ENCODE measurements around the gene COQ4. TPM values are rescaled to one million over a fixed set of nuclear protein-coding genes. Genes with fewer than 3 reads are reported as not detected.

COQ4 gene
- polyA plus RNA-seq, 1 of the 3 experiments (the other 2 are of a cell fraction), result 57.2 TPM

DNA sequence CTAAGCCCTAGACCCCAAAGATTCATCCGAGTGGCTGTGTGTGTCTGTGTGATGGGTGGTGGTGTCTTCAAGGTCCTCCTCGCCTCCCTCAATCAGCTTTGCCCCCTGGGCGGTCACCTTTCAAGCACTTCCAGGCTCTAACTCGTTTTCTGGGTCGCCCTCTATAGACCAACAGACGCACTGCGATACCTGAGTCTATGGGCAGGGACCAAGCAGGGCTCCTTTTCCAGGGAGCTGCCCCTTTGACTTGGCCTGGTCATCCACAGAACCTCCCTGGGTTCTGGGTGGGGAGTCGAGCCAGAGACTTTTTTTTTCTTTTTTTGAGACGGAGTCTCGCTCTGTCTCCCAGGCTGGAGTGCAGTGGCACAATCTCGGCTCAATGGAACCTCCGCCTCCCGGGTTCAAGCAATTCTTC is 18.8 kb downstream of the COQ4 start:
- H3K27me3 ChIP-seq (ENCODE audit: insufficient read depth), result no peaks in the 10 kb centered on the region
- H3F3A ChIP-seq (replicated peaks; ENCODE audit: insufficient read depth), result peaks cover 15% of the 10 kb centered on the region
- peak; percentile 66 for TF ChIP-seq CTCF (IDR thresholded peaks at IDR 0.05)
- no peak for TF ChIP-seq TCF12 (IDR thresholded peaks at IDR 0.05)
- TF ChIP-seq CHD2 (IDR thresholded peaks at IDR 0.05; ENCODE audit: low read length, partially characterized antibody), result no peak
- peak; percentile 58 for TF ChIP-seq SMC3 (IDR thresholded peaks at IDR 0.05; ENCODE audit: low read depth, low read length)
- TF ChIP-seq POLR2AphosphoS5 (IDR thresholded peaks at IDR 0.05; ENCODE audit: low read depth, low read length), result no peak
- TF ChIP-seq PBX3 (IDR thresholded peaks at IDR 0.05), result no peak
- peak; percentile 64 for TF ChIP-seq RAD21 (IDR thresholded peaks at IDR 0.05; ENCODE audit: low read length)
- no peak for TF ChIP-seq USF1 (IDR thresholded peaks at IDR 0.05; ENCODE audit: borderline replicate concordance, low read depth)
- DNase-seq, result peak; percentile 84
- peaks cover 19% of the 10 kb centered on the region; the same call in 1 of the 2 replicates for H3K79me2 ChIP-seq (ENCODE audit: insufficient read depth)
- peak overlapping the region; percentile 73 to 89 for H3K4me3 ChIP-seq (ENCODE audit: low read depth in 2 of 2, low read length in 1 of 2)
- peak overlapping the region; percentile 85; the same call in 1 of the 2 replicates for H2AFZ ChIP-seq (ENCODE audit: low read depth)
- H3K4me2 ChIP-seq, result peak overlapping the region; percentile 99
- no peaks in the 10 kb centered on the region for H3K9me3 ChIP-seq
- peaks cover 0 to 6% of the 10 kb centered on the region in 2 experiments; a peak in 1 of 4 replicates for H3K4me1 ChIP-seq (ENCODE audit: control insufficient read depth in 1 of 2, insufficient read depth in 2 of 2, low read depth in 1 of 2, low read length in 1 of 2)
- 0 out of 2 replicates have a peak, but pooled peaks cover 3% of the 10 kb centered on the region for H4K20me1 ChIP-seq (ENCODE audit: insufficient read depth)
- peak overlapping the region in 1 of 2 experiments; percentile 20; a peak in 2 of 4 replicates for H3K27ac ChIP-seq (ENCODE audit: low read depth in 2 of 2, low read length in 1 of 2)
- CTCF ChIA-PET, result interaction anchor here (0.6 to 2.1 kb wide), 48 partner anchors 8 to 361 kb away, joined by 3 to 80 read pairs (median 4); partner anchors contain the start of genes COQ4, DNM1, PKN3 and SWI5
- H3K9ac ChIP-seq, result peak overlapping the region; percentile 64
- peaks cover 22 to 24% of the 10 kb centered on the region in 2 experiments for H3K36me3 ChIP-seq (replicated peaks in 1 of 2; ENCODE audit: control insufficient read depth in 1 of 2, insufficient read depth in 2 of 2, low read length in 1 of 2)
- POLR2A ChIA-PET, result interaction anchor here (0.7 to 1.3 kb wide), 3 partner anchors 9 to 30 kb away, joined by 3 to 4 read pairs (median 3); partner anchors contain the start of gene URM1
- H3K9me2 ChIP-seq, result no peaks in the 10 kb centered on the region
- WGBS (ENCODE audit: low lambda C conversion rate), result 38% methylated on average over 12 of the region's 13 CpGs

DNA sequence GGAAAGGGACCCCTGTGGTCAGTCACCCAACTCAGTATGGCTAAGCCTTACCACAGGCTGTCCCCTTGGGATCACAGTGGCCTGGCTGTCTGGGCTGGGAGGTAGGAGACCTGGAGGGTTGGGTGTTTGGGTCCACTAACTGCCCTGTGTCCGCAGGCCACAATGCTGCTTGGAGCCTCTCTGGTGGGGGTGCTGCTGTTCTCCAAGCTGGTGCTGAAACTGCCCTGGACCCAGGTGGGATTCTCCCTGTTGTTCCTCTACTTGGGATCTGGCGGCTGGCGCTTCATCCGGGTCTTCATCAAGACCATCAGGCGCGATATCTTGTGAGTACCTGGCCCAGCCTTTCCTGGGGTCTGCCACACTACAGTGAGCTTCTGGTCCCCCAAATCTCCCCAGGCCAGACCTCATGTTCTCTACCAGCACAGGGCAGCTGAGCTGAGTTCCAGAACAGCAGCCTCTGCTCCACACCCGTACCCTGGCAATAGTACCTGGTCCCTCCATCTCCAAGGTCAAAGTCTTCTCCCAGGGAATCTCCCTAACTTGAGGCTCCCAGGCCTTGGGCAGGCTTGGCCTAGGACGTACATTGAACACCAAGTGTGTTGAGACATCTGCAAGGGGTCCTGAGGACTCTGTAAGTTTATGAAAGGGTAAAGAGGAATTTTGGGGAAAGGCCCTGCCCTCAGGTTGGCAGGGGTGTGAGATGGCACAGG is 20.5 kb downstream of the COQ4 start:
- Histone ChIP-seq H3K79me2 (ENCODE audit: insufficient read depth) (peaks cover 19% of the 10 kb centered on the region; the same call in 1 of the 2 replicates), H3K9me3 (no peaks in the 10 kb centered on the region), H3K27me3 (ENCODE audit: insufficient read depth) (no peaks in the 10 kb centered on the region), H3K4me2 (no peak overlapping the region), H3K9me2 (no peaks in the 10 kb centered on the region), H3K36me3 (replicated peaks in 1 of 2; ENCODE audit: control insufficient read depth in 1 of 2, insufficient read depth in 2 of 2, low read length in 1 of 2) (peaks cover 24 to 25% of the 10 kb centered on the region in 2 experiments), H2AFZ (ENCODE audit: low read depth) (no peak overlapping the region), H3K9ac (no peak overlapping the region), H3K4me3 (ENCODE audit: low read depth in 2 of 2, low read length in 1 of 2) (no peak overlapping the region), H3K27ac (ENCODE audit: low read depth in 2 of 2, low read length in 1 of 2) (no peak overlapping the region), H3F3A (replicated peaks; ENCODE audit: insufficient read depth) (peaks cover 15% of the 10 kb centered on the region), H3K4me1 (ENCODE audit: control insufficient read depth in 1 of 2, insufficient read depth in 2 of 2, low read depth in 1 of 2, low read length in 1 of 2) (peaks cover 0 to 6% of the 10 kb centered on the region in 2 experiments; a peak in 1 of 4 replicates), H4K20me1 (ENCODE audit: insufficient read depth) (0 out of 2 replicates have a peak, but pooled peaks cover 3% of the 10 kb centered on the region)
- no peak for DNase-seq
- TF ChIP-seq TEAD4 (IDR thresholded peaks at IDR 0.05; ENCODE audit: borderline replicate concordance, insufficient read depth), result no peak
- no peak for TF ChIP-seq CHD2 (IDR thresholded peaks at IDR 0.05; ENCODE audit: low read length, partially characterized antibody)
- no peak for TF ChIP-seq RAD21 (IDR thresholded peaks at IDR 0.05; ENCODE audit: low read length)
- TF ChIP-seq, protein P1, sequence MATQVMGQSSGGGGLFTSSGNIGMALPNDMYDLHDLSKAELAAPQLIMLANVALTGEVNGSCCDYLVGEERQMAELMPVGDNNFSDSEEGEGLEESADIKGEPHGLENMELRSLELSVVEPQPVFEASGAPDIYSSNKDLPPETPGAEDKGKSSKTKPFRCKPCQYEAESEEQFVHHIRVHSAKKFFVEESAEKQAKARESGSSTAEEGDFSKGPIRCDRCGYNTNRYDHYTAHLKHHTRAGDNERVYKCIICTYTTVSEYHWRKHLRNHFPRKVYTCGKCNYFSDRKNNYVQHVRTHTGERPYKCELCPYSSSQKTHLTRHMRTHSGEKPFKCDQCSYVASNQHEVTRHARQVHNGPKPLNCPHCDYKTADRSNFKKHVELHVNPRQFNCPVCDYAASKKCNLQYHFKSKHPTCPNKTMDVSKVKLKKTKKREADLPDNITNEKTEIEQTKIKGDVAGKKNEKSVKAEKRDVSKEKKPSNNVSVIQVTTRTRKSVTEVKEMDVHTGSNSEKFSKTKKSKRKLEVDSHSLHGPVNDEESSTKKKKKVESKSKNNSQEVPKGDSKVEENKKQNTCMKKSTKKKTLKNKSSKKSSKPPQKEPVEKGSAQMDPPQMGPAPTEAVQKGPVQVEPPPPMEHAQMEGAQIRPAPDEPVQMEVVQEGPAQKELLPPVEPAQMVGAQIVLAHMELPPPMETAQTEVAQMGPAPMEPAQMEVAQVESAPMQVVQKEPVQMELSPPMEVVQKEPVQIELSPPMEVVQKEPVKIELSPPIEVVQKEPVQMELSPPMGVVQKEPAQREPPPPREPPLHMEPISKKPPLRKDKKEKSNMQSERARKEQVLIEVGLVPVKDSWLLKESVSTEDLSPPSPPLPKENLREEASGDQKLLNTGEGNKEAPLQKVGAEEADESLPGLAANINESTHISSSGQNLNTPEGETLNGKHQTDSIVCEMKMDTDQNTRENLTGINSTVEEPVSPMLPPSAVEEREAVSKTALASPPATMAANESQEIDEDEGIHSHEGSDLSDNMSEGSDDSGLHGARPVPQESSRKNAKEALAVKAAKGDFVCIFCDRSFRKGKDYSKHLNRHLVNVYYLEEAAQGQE (IDR thresholded peaks at IDR 0.05; ENCODE audit: low read depth, low read length), result peak; percentile 70; the same call in 1 of the 2 replicates
- ChIA-PET CTCF (interaction anchor here (0.9 to 1.3 kb wide), 3 partner anchors 69 to 150 kb away, joined by 3 to 4 read pairs (median 3); no protein-coding TSS in a partner anchor), POLR2A (no interaction called here)
- 96% methylated on average over 6 of the region's 8 CpGs for WGBS (ENCODE audit: low lambda C conversion rate)

Data from SK-N-SH (cell line).